HG03565 (cell line): ENCODE data around the gene ZNF101.

Experiments used
- ATAC-seq: cut with Tn5 transposase; IDR thresholded peaks from one replicate; pipeline ENCODE4 v1.9.1; 2021; ENCODE audit warnings: mild to moderate bottlenecking, moderate library complexity; ENCODE audit not compliant: unreplicated experiment

The ZNF101 gene

GRCh38 chr19:19637523-19638251 lies 31.0 kb upstream of the ZNF101 start:
- no peak for ATAC-seq

DNA sequence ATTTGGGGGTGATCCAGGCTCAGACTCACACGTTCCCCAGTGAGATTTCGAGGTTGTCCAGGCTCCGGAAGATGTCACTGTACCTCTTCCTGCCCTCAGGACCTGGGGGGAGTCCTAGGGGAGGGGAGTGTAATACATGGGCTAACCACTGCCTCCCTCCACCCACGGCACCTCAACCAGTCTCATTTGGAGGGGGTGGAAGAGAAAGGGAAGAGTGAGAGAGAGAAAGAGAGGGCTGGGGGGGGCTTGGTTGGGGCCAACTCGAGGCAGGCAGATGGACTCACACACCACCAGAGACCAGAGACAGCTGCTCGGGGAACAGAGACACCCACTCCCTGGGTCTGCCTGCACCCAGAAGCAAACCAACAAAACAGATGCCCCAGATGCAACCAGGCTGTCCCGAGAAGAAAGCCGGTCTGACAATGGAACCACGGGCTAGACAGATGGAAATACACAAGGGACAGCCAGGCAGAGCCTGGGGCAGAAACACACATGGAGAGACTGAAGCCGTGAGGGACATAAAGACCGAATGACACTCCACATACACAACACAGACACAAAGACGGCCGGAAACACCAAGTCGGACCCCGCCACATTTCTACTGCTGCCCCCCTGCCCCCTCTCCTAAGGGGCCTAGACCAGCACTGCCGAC lies 26.0 kb upstream of the ZNF101 start:
- ATAC-seq, result no peak

DNA sequence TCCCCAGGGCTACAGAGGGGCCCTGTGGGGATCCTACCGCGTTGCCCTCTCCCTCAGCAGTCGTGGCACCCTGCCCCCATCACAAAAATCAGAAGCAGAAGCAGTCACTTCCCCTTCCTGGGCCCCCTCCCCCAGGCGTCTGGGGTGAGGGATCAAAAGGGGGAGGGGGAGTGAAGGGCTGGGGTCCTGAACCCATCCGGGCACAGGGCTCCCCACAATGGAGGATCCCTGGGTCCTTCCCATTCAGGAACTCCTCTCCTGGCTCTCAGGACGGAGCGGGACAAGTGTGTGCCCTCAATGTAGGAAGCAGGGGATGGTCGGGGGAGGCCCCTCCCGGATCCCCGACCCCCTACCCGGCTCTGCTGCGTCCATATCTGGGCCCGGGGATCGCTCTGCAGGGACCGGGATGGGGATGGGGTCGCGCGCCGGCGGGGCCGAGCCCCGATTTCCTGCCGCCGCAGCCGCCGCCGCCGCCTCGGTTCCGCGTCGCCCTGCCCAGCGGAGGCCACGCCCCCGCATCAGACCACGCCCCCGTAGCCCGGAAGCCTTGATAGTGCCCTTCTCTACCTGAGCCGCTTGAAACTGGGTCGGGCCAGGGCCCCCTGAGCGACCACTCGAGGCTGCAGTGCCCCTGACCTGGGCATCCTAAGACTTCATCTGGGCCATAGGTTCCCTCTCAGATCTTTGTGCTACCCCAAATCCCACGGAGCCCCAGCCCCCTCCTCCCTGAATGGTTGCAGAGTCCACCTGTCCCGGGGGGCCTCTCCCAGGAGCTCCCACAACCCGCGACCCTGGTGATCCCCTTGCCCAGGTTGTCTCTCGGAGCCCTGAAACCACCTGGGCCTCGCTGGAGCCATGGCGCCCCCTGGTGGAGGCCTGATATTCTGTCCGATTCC lies 25.2 kb upstream of the ZNF101 start, which contains the start of gene GMIP:
Gene GMIP (minus strand): TSS at position 500 of the 896 bp plus-strand sequence. CDS start 128 bp downstream, at position 372.
- ATAC-seq, result no peak

DNA sequence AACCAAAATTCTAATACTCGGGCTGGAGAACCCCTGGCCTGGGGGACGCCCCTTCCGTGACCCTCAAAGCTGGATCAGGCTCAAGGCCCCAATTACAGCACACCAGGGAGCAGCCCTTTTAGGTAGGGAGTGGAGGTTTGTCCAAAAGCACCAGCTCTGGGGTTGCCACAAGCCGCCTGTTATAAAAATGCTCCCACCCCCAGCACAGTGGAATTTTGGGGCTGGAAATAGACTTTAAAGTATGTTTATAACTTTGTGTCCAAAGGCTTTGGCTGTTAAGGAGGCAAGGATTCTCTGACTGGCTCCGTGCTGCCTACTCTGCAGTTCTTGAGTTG lies 24.6 kb upstream of the ZNF101 start:
- ATAC-seq, result no peak

DNA sequence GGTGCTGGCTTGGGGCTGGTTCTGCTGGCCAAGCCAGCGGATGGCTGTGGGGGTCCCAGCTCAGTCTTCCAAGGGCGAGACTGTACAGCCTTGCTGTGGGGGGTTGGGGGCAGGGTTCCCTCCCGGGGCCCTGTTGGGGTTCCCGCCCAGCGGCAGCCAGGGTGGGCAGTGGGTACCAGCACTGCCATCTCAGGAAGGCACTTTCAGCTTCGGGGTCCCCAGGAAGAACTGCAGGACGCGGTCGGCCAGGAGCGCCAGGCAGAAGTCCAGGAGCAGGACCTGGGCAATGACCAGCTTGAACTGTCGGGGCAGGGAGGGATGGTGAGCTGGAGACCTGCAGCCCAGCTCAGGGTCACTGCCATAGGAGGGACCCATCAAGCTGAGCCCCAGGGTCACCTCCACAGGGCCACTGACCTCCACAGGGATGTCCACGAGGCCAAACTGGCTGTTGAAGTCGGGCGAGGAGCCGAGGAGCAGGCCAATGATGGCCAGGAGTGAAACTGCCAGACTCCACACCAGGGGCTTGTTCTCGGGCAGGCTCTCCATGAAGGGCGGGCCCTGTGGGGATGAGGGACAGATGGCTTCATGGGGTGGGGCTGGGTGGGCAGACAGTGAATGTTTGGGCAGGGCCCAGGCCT lies 23.3 kb upstream of the ZNF101 start:
- ATAC-seq, result no peak

GRCh38 chr19:19647037-19647835 lies 21.4 kb upstream of the ZNF101 start:
- ATAC-seq, result no peak

GRCh38 chr19:19649155-19649554 lies 19.5 kb upstream of the ZNF101 start:
- no peak for ATAC-seq

DNA sequence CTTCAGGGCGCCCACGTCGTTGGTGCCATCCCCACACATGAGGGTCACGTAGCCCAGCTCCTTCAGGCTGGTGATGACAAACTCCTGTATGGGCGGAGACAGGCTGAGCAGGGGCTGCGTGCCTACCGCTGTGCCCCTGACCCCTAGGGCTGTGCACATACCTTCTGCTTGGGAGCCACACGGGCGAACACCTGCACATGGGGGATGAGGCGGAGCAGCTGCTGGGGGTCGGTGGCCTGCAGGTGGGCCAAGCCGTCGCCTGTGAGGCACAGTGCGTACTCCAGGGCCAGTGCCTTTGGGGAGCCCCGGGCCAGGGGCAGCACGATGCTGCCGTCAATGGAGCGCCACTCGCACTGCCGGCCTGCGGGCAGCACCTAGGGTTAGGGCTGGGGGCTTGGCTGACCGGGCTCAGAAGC lies 19.1 kb upstream of the ZNF101 start:
- no peak for ATAC-seq

DNA sequence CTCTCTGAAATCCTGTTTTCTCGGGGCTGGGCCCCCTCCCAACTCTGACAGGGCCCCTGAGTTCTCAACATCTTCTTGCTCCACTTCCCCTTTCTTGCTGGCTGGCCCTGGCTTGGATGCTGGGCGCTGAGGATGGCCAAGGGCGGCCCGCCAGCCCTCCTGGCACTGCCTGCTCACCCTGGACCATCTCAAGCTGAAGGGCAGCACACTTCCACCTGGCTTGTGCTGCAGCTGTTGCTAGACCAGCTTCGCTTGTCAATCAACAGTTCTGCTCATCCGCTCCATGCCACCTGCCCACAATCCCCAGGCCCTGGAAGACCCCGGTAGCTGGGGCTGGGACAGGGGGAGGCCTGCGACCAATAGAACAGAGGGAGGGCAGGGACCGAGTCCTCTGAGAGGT lies 18.3 kb upstream of the ZNF101 start:
- ATAC-seq, result no peak

GRCh38 chr19:19651076-19651475 lies 17.6 kb upstream of the ZNF101 start:
- ATAC-seq, result no peak

- no peak for ATAC-seq
Observed at GRCh38 chr19:19652482-19653295, 15.9 kb upstream of the ZNF101 start.

DNA sequence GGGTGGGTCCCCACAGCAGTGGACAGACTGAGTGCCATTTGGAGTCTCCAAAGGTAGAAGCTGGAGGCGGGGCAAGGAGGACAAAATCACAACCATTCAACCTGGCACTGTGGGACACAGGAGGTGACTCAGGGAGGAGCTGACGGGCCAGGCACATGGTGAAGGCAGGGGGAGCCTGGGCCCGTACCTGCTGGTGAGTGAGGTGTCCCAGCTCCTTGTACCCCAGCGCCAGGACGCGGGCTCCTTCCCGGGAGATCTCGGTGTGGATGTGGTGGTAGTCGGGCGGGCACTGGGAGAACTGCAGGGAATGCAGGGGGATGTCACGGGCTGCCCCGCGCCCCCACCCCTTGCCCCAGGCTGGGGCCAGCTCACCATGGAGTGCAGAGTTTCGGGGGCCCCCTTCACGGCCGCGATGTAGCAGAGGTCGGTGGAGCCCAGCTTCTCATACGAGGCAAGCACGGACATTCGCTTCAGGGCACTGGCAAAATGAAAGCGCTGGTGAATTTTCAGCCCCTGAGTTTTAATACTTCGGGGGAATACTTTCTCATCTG lies 15.0 kb upstream of the ZNF101 start:
- ATAC-seq, result no peak

- ATAC-seq, result no peak
Observed at GRCh38 chr19:19654441-19654840, 14.2 kb upstream of the ZNF101 start.

- no peak for ATAC-seq
Observed at GRCh38 chr19:19655051-19655594, 13.5 kb upstream of the ZNF101 start.

DNA sequence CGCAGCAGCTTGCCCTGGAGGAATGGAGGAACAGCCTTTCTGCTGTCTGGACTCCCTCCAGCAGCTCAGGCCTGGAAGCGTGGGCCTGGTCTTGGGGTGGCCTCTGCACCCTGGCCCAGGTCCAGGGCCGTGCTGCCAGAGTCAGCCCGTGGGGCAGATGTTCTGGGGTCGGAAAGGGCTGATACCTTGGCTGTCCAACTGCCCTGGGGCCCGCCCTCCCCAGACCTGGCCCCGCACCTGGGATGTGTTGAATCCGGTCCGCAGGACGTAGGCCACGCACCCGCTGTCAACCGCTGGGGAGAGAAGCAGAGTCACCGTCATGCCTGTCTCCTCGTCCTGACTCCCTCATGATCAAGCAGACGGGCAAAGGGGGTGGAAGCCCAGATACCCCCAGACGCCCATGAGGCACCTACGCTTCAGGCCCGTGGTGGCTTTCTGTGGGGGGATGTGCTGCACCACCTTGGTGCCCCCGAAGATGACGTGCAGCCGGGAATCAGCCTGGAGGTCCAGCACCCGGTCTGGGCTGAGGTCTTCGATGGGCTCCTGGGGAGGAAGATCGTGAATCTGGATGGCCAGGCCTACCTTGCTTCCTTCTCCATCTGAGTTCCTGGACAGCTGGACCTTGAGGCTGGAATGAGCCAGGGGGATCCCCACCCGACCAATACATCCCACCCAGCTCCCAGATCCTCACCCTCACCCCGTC lies 12.8 kb upstream of the ZNF101 start:
- no peak for ATAC-seq

DNA sequence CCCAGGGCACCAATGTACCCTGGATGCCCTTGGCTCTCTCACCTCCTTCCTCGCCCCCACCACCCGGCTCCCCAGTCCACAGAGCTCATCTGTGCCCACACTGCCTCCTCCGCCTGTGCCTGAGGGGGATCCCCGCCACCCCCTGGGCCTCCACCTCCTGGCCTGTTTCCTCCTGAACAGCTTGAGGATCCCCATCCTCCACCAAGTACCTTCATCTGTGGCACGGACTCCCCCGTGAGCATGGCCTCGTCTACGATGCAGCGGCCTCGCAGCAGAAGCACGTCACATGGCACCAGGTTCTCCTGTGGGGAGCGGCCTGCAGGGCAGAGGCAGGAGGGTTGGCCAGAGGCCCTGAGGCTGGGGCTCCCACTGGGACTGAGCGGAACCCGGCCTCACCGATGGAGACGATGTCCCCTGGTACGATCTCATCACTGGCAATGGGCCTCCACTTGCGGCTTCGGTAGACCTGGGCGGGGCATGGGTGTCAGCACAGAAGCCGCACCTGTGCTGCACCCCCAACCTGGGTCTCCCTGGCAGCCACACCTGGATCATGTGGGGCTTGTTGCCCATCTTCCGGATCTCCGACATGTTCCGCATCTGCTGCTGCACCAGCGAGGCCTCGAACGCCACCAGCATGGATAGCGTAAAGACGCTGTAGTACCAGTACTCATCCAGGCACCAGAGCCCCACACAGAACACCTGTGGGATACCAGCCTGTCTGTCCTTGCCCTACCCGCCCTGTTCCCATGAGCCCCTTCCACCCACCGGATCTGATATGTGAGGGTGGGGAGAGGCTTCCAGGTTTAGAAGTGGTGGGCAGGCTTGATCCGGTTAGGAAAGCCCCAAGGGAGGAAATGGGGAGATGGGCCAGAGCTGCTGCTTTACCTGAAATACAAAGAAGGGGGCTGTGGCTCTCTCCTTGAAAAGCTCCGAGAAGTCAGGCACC lies 11.9 kb upstream of the ZNF101 start:
- ATAC-seq, result no peak

DNA sequence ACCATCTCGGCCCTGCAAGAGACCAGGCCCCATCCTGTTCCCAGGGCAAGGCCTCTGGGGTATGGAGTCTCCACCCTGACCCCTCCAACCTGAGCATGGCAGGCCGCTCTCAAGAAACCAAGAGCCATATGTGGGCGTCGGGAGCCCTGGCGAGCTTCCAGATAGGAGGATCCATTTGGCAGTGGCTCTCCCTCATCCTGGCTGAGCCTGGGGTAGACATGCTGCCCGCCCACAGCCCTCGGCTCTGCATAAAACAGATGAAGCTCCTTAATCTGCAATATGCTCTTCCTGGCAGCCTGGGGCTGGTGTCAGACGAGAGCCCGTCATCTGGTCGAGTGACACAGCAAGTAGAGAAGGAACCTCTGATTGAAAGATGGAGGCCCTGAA lies 11.2 kb upstream of the ZNF101 start:
- ATAC-seq, result no peak
